ENCODE measurements around the gene CACNA1B.

Gene CACNA1B

GRCh38 chr9:137963525-137963924, 85.9 kb downstream of the CACNA1B start:
- no peak for DNase-seq (ENCODE audit: low read depth in 2 of 2)

GRCh38 chr9:137965177-137965795, 87.7 kb downstream of the CACNA1B start:
- no peak for DNase-seq (ENCODE audit: low read depth in 2 of 2)

- DNase-seq (ENCODE audit: low read depth in 2 of 2), result no peak
These were observed 89.8 kb downstream of the CACNA1B start for GRCh38 chr9:137967280-137967953.

- no peak for DNase-seq (ENCODE audit: low read depth in 2 of 2)
These were observed 90.7 kb downstream of the CACNA1B start for GRCh38 chr9:137968235-137968634.

- DNase-seq (ENCODE audit: low read depth in 2 of 2), result no peak
These were observed 91.4 kb downstream of the CACNA1B start for GRCh38 chr9:137969008-137969407.

GRCh38 chr9:137969685-137970084, 92.1 kb downstream of the CACNA1B start:
- no peak for DNase-seq (ENCODE audit: low read depth in 2 of 2)

GRCh38 chr9:137970098-137970497, 92.5 kb downstream of the CACNA1B start:
- no peak for DNase-seq (ENCODE audit: low read depth in 2 of 2)

GRCh38 chr9:137970686-137971476, 93.3 kb downstream of the CACNA1B start:
- no peak for DNase-seq (ENCODE audit: low read depth in 2 of 2)

GRCh38 chr9:137971477-137972138, 94.0 kb downstream of the CACNA1B start:
- no peak for DNase-seq (ENCODE audit: low read depth in 2 of 2)

GRCh38 chr9:137972355-137972987, 94.9 kb downstream of the CACNA1B start:
- DNase-seq (ENCODE audit: low read depth in 2 of 2), result no peak

GRCh38 chr9:137972988-137973470, 95.4 kb downstream of the CACNA1B start:
- no peak for DNase-seq (ENCODE audit: low read depth in 2 of 2)

- DNase-seq (ENCODE audit: low read depth in 2 of 2), result no peak
These were observed 96.3 kb downstream of the CACNA1B start for GRCh38 chr9:137973829-137974416.

GRCh38 chr9:137974746-137975526, 97.4 kb downstream of the CACNA1B start:
- no peak for DNase-seq (ENCODE audit: low read depth in 2 of 2)

GRCh38 chr9:137975527-137975913, 97.9 kb downstream of the CACNA1B start:
- DNase-seq (ENCODE audit: low read depth in 2 of 2), result no peak

GRCh38 chr9:137975936-137976565, 98.5 kb downstream of the CACNA1B start:
- DNase-seq (ENCODE audit: low read depth in 2 of 2), result no peak

- no peak for DNase-seq (ENCODE audit: low read depth in 2 of 2)
These were observed 100.1 kb downstream of the CACNA1B start for GRCh38 chr9:137977571-137978261.

GRCh38 chr9:137978262-137978714, 100.7 kb downstream of the CACNA1B start:
- DNase-seq (ENCODE audit: low read depth in 2 of 2), result no peak

GRCh38 chr9:137982200-137982599, 104.6 kb downstream of the CACNA1B start:
- DNase-seq (ENCODE audit: low read depth in 2 of 2), result no peak

- DNase-seq (ENCODE audit: low read depth in 2 of 2), result no peak
These were observed 106.4 kb downstream of the CACNA1B start for GRCh38 chr9:137984005-137984404.
